ENCODE data around the gene L2HGDH. TPM values are rescaled to one million over a fixed set of nuclear protein-coding genes. Genes with fewer than 3 reads are reported as not detected.
A peak's percentile ranks its signal among the peaks of the same experiment; 100 is the strongest.

The L2HGDH gene
- total RNA-seq, 1 donor from 2014 or later: 5.8 TPM

GRCh38 chr14:50231475-50232275, 80.4 kb downstream of the L2HGDH start, which contains the start of gene SOS2:
TSS of gene SOS2 (minus strand) at chr14:50231578. CDS start at chr14:50231283, 295 bp downstream.
- peak within 1 kb of the TSS; percentile 77 for H3K4me3 Mint-ChIP-seq (ENCODE audit: unreplicated experiment)
- peak; percentile 94 for DNase-seq (ENCODE audit: low spot score)
- H3K27ac Mint-ChIP-seq (ENCODE audit: unreplicated experiment): peak within 1 kb of the TSS; percentile 94
- H3K27me3 Mint-ChIP-seq (ENCODE audit: low read depth): no peaks in the 10 kb centered on the region
- peaks cover 48% of the 10 kb centered on the region for H3K4me1 Mint-ChIP-seq (ENCODE audit: low read depth)
- peak; percentile 46 for TF ChIP-seq CTCF (IDR thresholded peaks at IDR 0.05)
- H3K36me3 Mint-ChIP-seq (ENCODE audit: low read depth): no peaks in the 10 kb centered on the region
- peaks cover 2% of the 10 kb centered on the region for H3K9me3 Mint-ChIP-seq (ENCODE audit: low read depth)

DNA sequence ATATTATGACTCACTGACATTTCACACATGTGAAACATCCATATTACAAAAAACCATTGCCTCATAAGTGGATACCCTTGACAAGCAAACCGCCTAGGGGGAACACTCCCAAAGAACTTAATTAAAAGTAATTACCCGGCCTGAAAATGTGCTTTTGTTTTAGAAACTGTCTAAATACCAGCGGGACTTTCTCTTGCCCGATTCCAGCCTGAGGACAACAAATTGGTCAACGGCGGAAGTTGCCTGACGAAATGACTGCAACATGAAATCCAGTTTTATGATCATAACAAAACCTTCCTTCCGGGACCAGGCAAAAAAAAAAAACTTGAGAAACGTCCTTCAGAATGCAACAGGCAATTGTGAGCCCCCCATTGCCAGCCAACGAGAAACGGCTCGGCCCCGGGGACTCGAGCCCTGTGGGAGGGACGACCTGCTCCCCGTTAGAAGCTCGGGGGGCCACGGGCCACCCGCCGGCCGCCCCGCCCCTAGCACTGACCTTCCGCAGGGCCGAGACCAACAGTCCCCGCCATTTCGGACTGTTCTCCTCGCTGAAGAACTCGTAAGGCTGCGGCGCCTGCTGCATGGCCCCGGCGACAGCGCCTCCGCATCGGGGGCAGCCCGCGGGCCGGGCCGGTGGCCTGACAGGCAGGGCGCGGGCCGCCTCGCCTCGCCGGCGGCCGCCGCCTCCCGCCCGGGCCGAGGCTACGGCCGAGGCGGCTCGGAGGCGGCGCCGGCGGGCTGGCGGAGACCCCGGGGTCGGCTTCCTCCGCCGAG, 81.1 kb downstream of the L2HGDH start:
- no peak for TF ChIP-seq CTCF (IDR thresholded peaks at IDR 0.05)
- H3K36me3 Mint-ChIP-seq (ENCODE audit: low read depth): no peaks in the 10 kb centered on the region
- peak overlapping the region; percentile 92 for H3K27ac Mint-ChIP-seq (ENCODE audit: unreplicated experiment)
- H3K4me1 Mint-ChIP-seq (ENCODE audit: low read depth): peaks cover 56% of the 10 kb centered on the region
- peak overlapping the region; percentile 77 for H3K4me3 Mint-ChIP-seq (ENCODE audit: unreplicated experiment)
- H3K27me3 Mint-ChIP-seq (ENCODE audit: low read depth): no peaks in the 10 kb centered on the region
- DNase-seq (ENCODE audit: low spot score): no peak
- peaks cover 2% of the 10 kb centered on the region for H3K9me3 Mint-ChIP-seq (ENCODE audit: low read depth)

GRCh38 chr14:50230401-50230700, 81.7 kb downstream of the L2HGDH start:
- Mint-ChIP-seq H3K9me3 (ENCODE audit: low read depth) (peaks cover 2% of the 10 kb centered on the region), H3K4me1 (ENCODE audit: low read depth) (peaks cover 61% of the 10 kb centered on the region), H3K27me3 (ENCODE audit: low read depth) (no peaks in the 10 kb centered on the region), H3K27ac (ENCODE audit: unreplicated experiment) (peak overlapping the region; percentile 92), H3K4me3 (ENCODE audit: unreplicated experiment) (peak overlapping the region; percentile 77), H3K36me3 (ENCODE audit: low read depth) (no peaks in the 10 kb centered on the region)
- no peak for DNase-seq (ENCODE audit: low spot score)
- TF ChIP-seq CTCF (IDR thresholded peaks at IDR 0.05): peak; percentile 11

- no peaks in the 10 kb centered on the region for H3K27me3 Mint-ChIP-seq (ENCODE audit: low read depth)
- no peak for DNase-seq (ENCODE audit: low spot score)
- TF ChIP-seq CTCF (IDR thresholded peaks at IDR 0.05): no peak
- peak overlapping the region; percentile 92 for H3K27ac Mint-ChIP-seq (ENCODE audit: unreplicated experiment)
- no peaks in the 10 kb centered on the region for H3K36me3 Mint-ChIP-seq (ENCODE audit: low read depth)
- H3K4me3 Mint-ChIP-seq (ENCODE audit: unreplicated experiment): peak overlapping the region; percentile 77
- H3K9me3 Mint-ChIP-seq (ENCODE audit: low read depth): peaks cover 2% of the 10 kb centered on the region
- H3K4me1 Mint-ChIP-seq (ENCODE audit: low read depth): peaks cover 68% of the 10 kb centered on the region
Observed at GRCh38 chr14:50229681-50230080, 82.3 kb downstream of the L2HGDH start.

GRCh38 chr14:50228313-50228712, 83.7 kb downstream of the L2HGDH start:
- Mint-ChIP-seq H3K27me3 (ENCODE audit: low read depth) (no peaks in the 10 kb centered on the region), H3K4me1 (ENCODE audit: low read depth) (peaks cover 68% of the 10 kb centered on the region), H3K27ac (ENCODE audit: unreplicated experiment) (no peak overlapping the region)

More at GRCh38 chr14:50228313-50228712, 83.7 kb downstream of the L2HGDH start:
- Mint-ChIP-seq H3K4me3 (ENCODE audit: unreplicated experiment) (no peak overlapping the region), H3K36me3 (ENCODE audit: low read depth) (no peaks in the 10 kb centered on the region), H3K9me3 (ENCODE audit: low read depth) (peaks cover 2% of the 10 kb centered on the region)
- TF ChIP-seq CTCF (IDR thresholded peaks at IDR 0.05): no peak
- DNase-seq (ENCODE audit: low spot score): no peak
